ENCODE results near the gene ITPR1. TPM values are rescaled to one million over a fixed set of nuclear protein-coding genes. Genes with fewer than 3 reads are reported as not detected.

The ITPR1 gene
- polyA plus RNA-seq, 1 experiment, result 1.4 TPM

GRCh38 chr3:4765212-4765611 is 272.1 kb downstream of the ITPR1 start:
- no peak for TF ChIP-seq CTCF (IDR thresholded peaks at IDR 0.05; ENCODE audit: insufficient read depth, low read depth, low read length)
- ChIA-PET POLR2A (interaction anchor here (0.6 kb wide), 1 partner anchor 80 kb away, joined by 3 read pairs; no protein-coding TSS in a partner anchor), CTCF (interaction anchor here (2.6 kb wide), 1 partner anchor 13 kb away, joined by 9 read pairs; no protein-coding TSS in a partner anchor)
- Histone ChIP-seq H3K27me3 (ENCODE audit: control insufficient read depth, insufficient read depth, low read length) (no peaks in the 10 kb centered on the region; the same call in 1 of the 2 replicates), H3K36me3 (ENCODE audit: control insufficient read depth, insufficient read depth, low read length) (no peaks in the 10 kb centered on the region), H3K4me3 (ENCODE audit: low read depth, low read length) (no peak overlapping the region)
- DNase-seq (ENCODE audit: low read depth), result no peak

- no peak overlapping the region for H3K4me3 ChIP-seq (ENCODE audit: low read depth, low read length)
- no peaks in the 10 kb centered on the region for H3K36me3 ChIP-seq (ENCODE audit: control insufficient read depth, insufficient read depth, low read length)
- ChIA-PET CTCF (interaction anchor here (2.6 kb wide), 1 partner anchor 14 kb away, joined by 9 read pairs; no protein-coding TSS in a partner anchor), POLR2A (no interaction called here)
- no peak for TF ChIP-seq CTCF (IDR thresholded peaks at IDR 0.05; ENCODE audit: insufficient read depth, low read depth, low read length)
- no peaks in the 10 kb centered on the region; the same call in 1 of the 2 replicates for H3K27me3 ChIP-seq (ENCODE audit: control insufficient read depth, insufficient read depth, low read length)
- DNase-seq (ENCODE audit: low read depth), result no peak
These were observed 273.1 kb downstream of the ITPR1 start for GRCh38 chr3:4766263-4766662.

- DNase-seq (ENCODE audit: low read depth), result no peak
- H3K27me3 ChIP-seq (ENCODE audit: control insufficient read depth, insufficient read depth, low read length), result no peaks in the 10 kb centered on the region
- POLR2A ChIA-PET, result no interaction called here
These were observed 273.8 kb downstream of the ITPR1 start for GRCh38 chr3:4766716-4767499.

GRCh38 chr3:4768021-4768420 is 274.9 kb downstream of the ITPR1 start:
- Histone ChIP-seq H3K27me3 (ENCODE audit: control insufficient read depth, insufficient read depth, low read length) (no peaks in the 10 kb centered on the region), H3K4me3 (ENCODE audit: low read depth, low read length) (no peak overlapping the region), H3K36me3 (ENCODE audit: control insufficient read depth, insufficient read depth, low read length) (no peaks in the 10 kb centered on the region)
- no peak for DNase-seq (ENCODE audit: low read depth)
- ChIA-PET POLR2A (no interaction called here), CTCF (interaction anchor here (1.5 kb wide), 1 partner anchor 12 kb away, joined by 5 read pairs; no protein-coding TSS in a partner anchor)
- TF ChIP-seq CTCF (IDR thresholded peaks at IDR 0.05; ENCODE audit: insufficient read depth, low read depth, low read length), result no peak

More at GRCh38 chr3:4766716-4767499, 273.8 kb downstream of the ITPR1 start:
- Histone ChIP-seq H3K36me3 (ENCODE audit: control insufficient read depth, insufficient read depth, low read length) (no peaks in the 10 kb centered on the region), H3K4me3 (ENCODE audit: low read depth, low read length) (no peak overlapping the region)
- no peak for TF ChIP-seq CTCF (IDR thresholded peaks at IDR 0.05; ENCODE audit: insufficient read depth, low read depth, low read length)
- CTCF ChIA-PET, result interaction anchor here (1.5 kb wide), 1 partner anchor 11 kb away, joined by 5 read pairs; no protein-coding TSS in a partner anchor

GRCh38 chr3:4768521-4768920 is 275.4 kb downstream of the ITPR1 start:
- CTCF ChIA-PET, result no interaction called here
- no peaks in the 10 kb centered on the region for H3K36me3 ChIP-seq (ENCODE audit: control insufficient read depth, insufficient read depth, low read length)
- no peaks in the 10 kb centered on the region for H3K27me3 ChIP-seq (ENCODE audit: control insufficient read depth, insufficient read depth, low read length)
- no peak for DNase-seq (ENCODE audit: low read depth)
- no peak overlapping the region for H3K4me3 ChIP-seq (ENCODE audit: low read depth, low read length)
- TF ChIP-seq CTCF (IDR thresholded peaks at IDR 0.05; ENCODE audit: insufficient read depth, low read depth, low read length), result no peak
- POLR2A ChIA-PET, result no interaction called here
